K562 (cell line): Measurements from ENCODE around the gene S100A7A. TPM values are rescaled to one million over a fixed set of nuclear protein-coding genes. Genes with fewer than 3 reads are reported as not detected.

Experiments
- DDX20 ChIP-seq: fragments of 450-650 bp; IDR thresholded peaks from 2 replicates; pipeline ENCODE4 v1.6.1; 2016; ENCODE audit warnings: missing genetic modification characterization, low read depth, mild to moderate bottlenecking, missing compliant biosample characterization, moderate library complexity
- MLLT1 ChIP-seq, 2 experiments: fragments of 450-650 bp; IDR thresholded peaks; 2 replicates each; pipeline ENCODE4 v1.6.1; 2016
- NBN ChIP-seq: fragments of 450-650 bp; IDR thresholded peaks from 2 replicates; pipeline ENCODE4 v1.6.1; 2016; ENCODE audit warnings: low read depth, mild to moderate bottlenecking
- NR3C1 ChIP-seq: sonication (generic); formaldehyde crosslinking; IDR thresholded peaks from 2 replicates; pipeline ENCODE4 v1.8.1; 2022; ENCODE audit warnings: missing genetic modification reagents
- ZNF3 ChIP-seq: fragments of 250-450 bp; sonication (Bioruptor Pico); IDR thresholded peaks from 2 replicates; pipeline ENCODE4 v1.5.0; 2021; ENCODE audit warnings: mild to moderate bottlenecking, moderate library complexity
- ZNF41 ChIP-seq: fragments of 250-450 bp; sonication (Bioruptor Pico); conservative IDR thresholded peaks from 2 replicates; pipeline ENCODE4 v1.4.0; 2020; ENCODE audit warnings: mild to moderate bottlenecking
- ZNF449 ChIP-seq: fragments of 250-450 bp; sonication (Bioruptor Pico); IDR thresholded peaks from 2 replicates; pipeline ENCODE4 v1.8.0; 2022; ENCODE audit warnings: moderate library complexity, mild to moderate bottlenecking, inconsistent platforms
- ZNF77 ChIP-seq: fragments of 250-450 bp; sonication (Bioruptor Pico); IDR thresholded peaks from 2 replicates; pipeline ENCODE4 v1.5.0; 2020
- polyA plus RNA-seq, 8 experiments: library from polyadenylated mRNA; depleted of rRNA in 4 of 8; stranded (reverse) in 5 of 8; unstranded in 3 of 8; fragments of >200 nt; fragmentation: Nextera tagmentation in 2 of 8; fragmentation: Illumina TruSeq in 1 of 8; extraction: Ambion mirVana in 2 of 8; extraction: Trizol in 1 of 8; gene quantifications; 2 replicates each; pipeline versions ENCODE4 v1.2.1 to v1.2.3, GENCODE V29; 2011 to 2014; ENCODE audit warnings: inconsistent platforms in 1 of 8, missing spikeins in 1 of 8
- total RNA-seq, 7 experiments: library from RNA; depleted of rRNA in 6 of 7; stranded (reverse); fragments of >200 nt in 6 of 7; fragmentation: Illumina TruSeq in 2 of 7; extraction: Trizol in 2 of 7; gene quantifications; 2 replicates each; pipeline versions ENCODE4 v1.2.1 to v1.2.3, GENCODE V29; 2011 to 2021; ENCODE audit warnings: low replicate concordance in 1 of 7
- TF ChIP-seq, protein P1 (sequence below): IDR thresholded peaks from 3 replicates; pipeline ENCODE4 v1.6.1; 2011; ENCODE audit warnings: borderline replicate concordance, mild to moderate bottlenecking; ENCODE audit not compliant: insufficient read length, insufficient read depth
- TF ChIP-seq, protein P2 (sequence below): fragments of 450-650 bp; formaldehyde crosslinking; IDR thresholded peaks from 2 replicates; pipeline ENCODE4 v1.4.0; 2020; ENCODE audit warnings: mild to moderate bottlenecking, moderate library complexity

S100A7A gene
- total and polyA plus RNA-seq, 9 of the 15 experiments (the other 6 are each of a cell fraction or from before 2014, with no cell fraction given) = not detected

- no peak for TF ChIP-seq ZNF449 (CRISPR knock-in tag)
- no peak for TF ChIP-seq MLLT1 (IDR thresholded peaks at IDR 0.05)
- TF ChIP-seq, protein P1, sequence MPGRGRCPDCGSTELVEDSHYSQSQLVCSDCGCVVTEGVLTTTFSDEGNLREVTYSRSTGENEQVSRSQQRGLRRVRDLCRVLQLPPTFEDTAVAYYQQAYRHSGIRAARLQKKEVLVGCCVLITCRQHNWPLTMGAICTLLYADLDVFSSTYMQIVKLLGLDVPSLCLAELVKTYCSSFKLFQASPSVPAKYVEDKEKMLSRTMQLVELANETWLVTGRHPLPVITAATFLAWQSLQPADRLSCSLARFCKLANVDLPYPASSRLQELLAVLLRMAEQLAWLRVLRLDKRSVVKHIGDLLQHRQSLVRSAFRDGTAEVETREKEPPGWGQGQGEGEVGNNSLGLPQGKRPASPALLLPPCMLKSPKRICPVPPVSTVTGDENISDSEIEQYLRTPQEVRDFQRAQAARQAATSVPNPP = no peak
- no peak for TF ChIP-seq NBN
- no peak for TF ChIP-seq DDX20 (tag)
- TF ChIP-seq ZNF3 = no peak
- TF ChIP-seq, protein P2, sequence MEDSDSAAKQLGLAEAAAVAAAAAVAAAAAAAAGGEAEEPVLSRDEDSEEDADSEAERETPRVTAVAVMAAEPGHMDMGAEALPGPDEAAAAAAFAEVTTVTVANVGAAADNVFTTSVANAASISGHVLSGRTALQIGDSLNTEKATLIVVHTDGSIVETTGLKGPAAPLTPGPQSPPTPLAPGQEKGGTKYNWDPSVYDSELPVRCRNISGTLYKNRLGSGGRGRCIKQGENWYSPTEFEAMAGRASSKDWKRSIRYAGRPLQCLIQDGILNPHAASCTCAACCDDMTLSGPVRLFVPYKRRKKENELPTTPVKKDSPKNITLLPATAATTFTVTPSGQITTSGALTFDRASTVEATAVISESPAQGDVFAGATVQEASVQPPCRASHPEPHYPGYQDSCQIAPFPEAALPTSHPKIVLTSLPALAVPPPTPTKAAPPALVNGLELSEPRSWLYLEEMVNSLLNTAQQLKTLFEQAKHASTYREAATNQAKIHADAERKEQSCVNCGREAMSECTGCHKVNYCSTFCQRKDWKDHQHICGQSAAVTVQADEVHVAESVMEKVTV (CRISPR knock-in tag) = no peak
- no peak for TF ChIP-seq ZNF77 (CRISPR knock-in tag)
- TF ChIP-seq NR3C1 (CRISPR knock-in tag) = no peak
- TF ChIP-seq ZNF41 = no peak
These were observed 13.8 kb downstream of the S100A7A start (continued) for GRCh38 chr1:153430166-153430553.
